Stomach (tissue), 9 donors: ENCODE measurements around the gene ARF5. TPM values are rescaled to one million over a fixed set of nuclear protein-coding genes. Genes with fewer than 3 reads are reported as not detected.

Experiments used
- DNase-seq, 2 donors: peaks; one replicate each; pipeline versions ENCODE4 v3.0.0 to v3.0.0-alpha.2; 2013 to 2019
- H3K27ac ChIP-seq, 5 donors: fragments of 200-600 bp in 4 of 5; sonication (generic) in 4 of 5; one replicate each; pipeline ENCODE4 v1.5.1; 2013 to 2019; ENCODE audit warnings: mild to moderate bottlenecking in 1 of 5, moderate library complexity in 1 of 5
- H3K27me3 ChIP-seq, 3 donors: fragments of 200-600 bp; sonication (generic); one replicate each; pipeline ENCODE4 v1.5.1; 2017 to 2019; ENCODE audit warnings: mixed run types in 1 of 3
- H3K36me3 ChIP-seq, 4 donors: fragments of 200-600 bp; sonication (generic); 1 replicate in 3 of 4; 2 replicates in 1 of 4; pipeline ENCODE4 v1.5.1; 2016 to 2019
- H3K4me1 ChIP-seq, 4 donors: fragments of 200-600 bp; sonication (generic); one replicate each; pipeline ENCODE4 v1.5.1; 2016 to 2019
- H3K4me3 ChIP-seq, 4 donors: fragments of 200-600 bp; sonication (generic) in 3 of 4; one replicate each; pipeline ENCODE4 v1.5.1; 2016 to 2019; ENCODE audit warnings: mild to moderate bottlenecking in 1 of 4
- H3K9me3 ChIP-seq, 4 donors: fragments of 200-600 bp; sonication (generic); one replicate each; pipeline ENCODE4 v1.5.1; 2016 to 2019
- CTCF ChIP-seq, 7 experiments: fragments of 450-650 bp in 4 of 7; fragments of 200-600 bp in 3 of 7; sonication (generic) in 3 of 7; IDR thresholded peaks; one replicate each; pipeline ENCODE4 v1.5.1; 2016 to 2019; ENCODE audit warnings: antibody characterized with exemption in 7 of 7, control low read depth in 2 of 7, mild to moderate bottlenecking in 1 of 7
- EP300 ChIP-seq: sonication (generic); formaldehyde crosslinking; IDR thresholded peaks from one replicate; pipeline ENCODE4 v1.6.1; 2017; ENCODE audit warnings: antibody characterized with exemption
- POLR2A ChIP-seq, 4 donors: fragments of 450-650 bp; IDR thresholded peaks; one replicate each; pipeline ENCODE4 v1.6.1; 2016; ENCODE audit warnings: antibody characterized with exemption in 4 of 4, control low read depth in 2 of 4, mild to moderate bottlenecking in 1 of 4, moderate library complexity in 1 of 4
- POLR2AphosphoS5 ChIP-seq, 3 donors: sonication (generic); formaldehyde crosslinking; IDR thresholded peaks; one replicate each; pipeline ENCODE4 v1.6.1; 2016; ENCODE audit warnings: antibody characterized with exemption in 3 of 3
- WGBS, 5 donors: extraction: QIAGEN DNeasy Blood & Tissue Kit in 3 of 5; methylation state at CpG; one replicate each; pipeline versions ENCODE4 v1.1.5 to v1.1.7; 2013 to 2018; 5-methylcytosine and 5-hydroxymethylcytosine counted together
- intact Hi-C: fragments of 100-400 bp; cut with DNase I; formaldehyde crosslinking; loops from one replicate; pipeline ENCODE4 v1.15.1; 2023; ENCODE audit warnings: low total_unique reads
- polyA plus RNA-seq, 3 donors: library from polyadenylated mRNA; stranded (reverse); fragments of 200-250 nt; gene quantifications; one replicate each; pipeline ENCODE4 v1.2.3, GENCODE V29; 2013
- total RNA-seq, 5 donors: library from RNA; depleted of rRNA; stranded (reverse); fragments of >200 nt; gene quantifications; one replicate each; pipeline versions ENCODE4 v1.1.0 to v1.2.3, GENCODE V29; 2014 to 2016
- donor health status: healthy with polysubstance abuse.
- donor health status: Bipolar disorder and iron deficiency.
- donor health status: healthy.

Gene ARF5
- total and polyA plus RNA-seq, 8 donors, result 29.8 to 223 (median 118) TPM

- TF ChIP-seq EP300 (no peak), POLR2AphosphoS5 (IDR thresholded peaks at IDR 0.05) (no peak), CTCF (IDR thresholded peaks at IDR 0.05) (no peak), POLR2A (IDR thresholded peaks at IDR 0.05) (no peak)
- intact Hi-C loops, result loop anchor here (10.0 kb wide), 1 partner anchor 50 kb away; no protein-coding TSS in a partner anchor
- no peaks in the 10 kb centered on the region for H3K9me3 ChIP-seq
- no peak overlapping the region for H3K4me3 ChIP-seq
- H3K27ac ChIP-seq, result no peak overlapping the region
- peaks cover 3 to 12% (median 9%) of the 10 kb centered on the region in 4 donors for H3K4me1 ChIP-seq
- H3K36me3 ChIP-seq, result peaks cover 17 to 30% (median 29%) of the 10 kb centered on the region in 4 donors
- no peak for DNase-seq
- no peaks in the 10 kb centered on the region for H3K27me3 ChIP-seq
- WGBS, 5 donors, result 10 to 50% (median 38%) methylated on average over 1 of the region's 1 CpG
Observed at GRCh38 chr7:127594490-127594889, 6.3 kb downstream of the ARF5 start.

GRCh38 chr7:127595737-127596136, 7.5 kb downstream of the ARF5 start:
- no peaks in the 10 kb centered on the region for H3K9me3 ChIP-seq
- peaks cover 14 to 19% (median 18%) of the 10 kb centered on the region in 4 donors for H3K36me3 ChIP-seq
- peaks cover 0 to 6% (median 0%) of the 10 kb centered on the region in 4 donors for H3K4me1 ChIP-seq
- no peak overlapping the region for H3K27ac ChIP-seq
- intact Hi-C loops, result loop anchor here (10.0 kb wide), 1 partner anchor 49 kb away; no protein-coding TSS in a partner anchor
- DNase-seq, result no peak
- 88 to 96% (median 93%) methylated on average over 5 of the region's 5 CpGs for WGBS, 5 donors
- no peaks in the 10 kb centered on the region for H3K27me3 ChIP-seq
- H3K4me3 ChIP-seq, result no peak overlapping the region
- TF ChIP-seq POLR2AphosphoS5 (IDR thresholded peaks at IDR 0.05), result no peak
- no peak for TF ChIP-seq EP300
- TF ChIP-seq POLR2A (IDR thresholded peaks at IDR 0.05), result no peak
- no peak for TF ChIP-seq CTCF (IDR thresholded peaks at IDR 0.05)

- 59 to 72% (median 66%) methylated on average over 6 of the region's 6 CpGs for WGBS, 5 donors
- H3K27ac ChIP-seq, result no peak overlapping the region
- no peaks in the 10 kb centered on the region for H3K27me3 ChIP-seq
- H3K9me3 ChIP-seq, result no peaks in the 10 kb centered on the region
- intact Hi-C loops, result loop anchor here (10.0 kb wide), 1 partner anchor 46 kb away; no protein-coding TSS in a partner anchor
- no peaks in the 10 kb centered on the region for H3K4me1 ChIP-seq
- no peak for DNase-seq
- H3K4me3 ChIP-seq, result no peak overlapping the region
- TF ChIP-seq POLR2A (IDR thresholded peaks at IDR 0.05), result no peak
- TF ChIP-seq CTCF (IDR thresholded peaks at IDR 0.05), result no peak
- TF ChIP-seq EP300, result no peak
- TF ChIP-seq POLR2AphosphoS5 (IDR thresholded peaks at IDR 0.05), result no peak
- H3K36me3 ChIP-seq, result peaks cover 0 to 5% (median 0%) of the 10 kb centered on the region in 4 donors
Observed at GRCh38 chr7:127598318-127598717, 10.1 kb downstream of the ARF5 start.

- TF ChIP-seq POLR2A (IDR thresholded peaks at IDR 0.05) (no peak), CTCF (IDR thresholded peaks at IDR 0.05) (no peak), POLR2AphosphoS5 (IDR thresholded peaks at IDR 0.05) (no peak), EP300 (no peak)
- Histone ChIP-seq H3K27me3 (no peaks in the 10 kb centered on the region), H3K4me3 (no peak overlapping the region), H3K9me3 (no peaks in the 10 kb centered on the region), H3K4me1 (no peaks in the 10 kb centered on the region), H3K36me3 (peaks cover 0 to 5% (median 0%) of the 10 kb centered on the region in 4 donors), H3K27ac (no peak overlapping the region)
- WGBS, 5 donors, result 76 to 85% (median 82%) methylated on average over 3 of the region's 3 CpGs
- no peak for DNase-seq
- intact Hi-C loops, result no loop called here
Observed at GRCh38 chr7:127600885-127601284, 12.7 kb downstream of the ARF5 start.
